Large intestine (tissue), 3 donors: ENCODE measurements around the gene TRPC6. TPM values are rescaled to one million over a fixed set of nuclear protein-coding genes. Genes with fewer than 3 reads are reported as not detected.

Experiments used
- DNase-seq, 2 donors: peaks; one replicate each; pipeline versions ENCODE4 v3.0.0 to v3.0.0-alpha.2; 2013
- H3K27ac ChIP-seq: one replicate; pipeline ENCODE4 v1.5.1; 2013; ENCODE audit warnings: low read length
- H3K27me3 ChIP-seq: 2 replicates; pipeline ENCODE4 v1.6.1; 2013; ENCODE audit warnings: low read length; ENCODE audit not compliant: control insufficient read depth, insufficient read depth
- H3K36me3 ChIP-seq: 2 replicates; pipeline ENCODE4 v1.6.1; 2013; ENCODE audit warnings: low read length; ENCODE audit not compliant: control insufficient read depth, insufficient read depth
- H3K4me1 ChIP-seq: one replicate; pipeline ENCODE4 v1.6.1; 2013; ENCODE audit warnings: low read length; ENCODE audit not compliant: control insufficient read depth, insufficient read depth
- H3K4me3 ChIP-seq: one replicate; pipeline ENCODE4 v1.5.1; 2013; ENCODE audit warnings: low read length
- H3K9me3 ChIP-seq: one replicate; pipeline ENCODE4 v1.6.1; 2013; ENCODE audit warnings: mild to moderate bottlenecking, low read depth, low read length, moderate library complexity; ENCODE audit not compliant: control insufficient read depth
- WGBS: methylation state at CpG from one replicate; pipeline ENCODE4 v1.1.5; 2013; ENCODE audit warnings: low lambda C conversion rate; ENCODE audit not compliant: insufficient coverage; 5-methylcytosine and 5-hydroxymethylcytosine counted together
- polyA plus RNA-seq: library from polyadenylated mRNA; unstranded; fragments of 120-200 nt; gene quantifications from one replicate; pipeline ENCODE4 v1.2.1, GENCODE V29; 2013

Gene TRPC6
- polyA plus RNA-seq, 1 donor: 4.2 TPM

- Histone ChIP-seq H3K27me3 (no peaks in the 10 kb centered on the region), H3K4me3 (no peak overlapping the region), H3K4me1 (no peaks in the 10 kb centered on the region), H3K27ac (no peak overlapping the region), H3K9me3 (no peaks in the 10 kb centered on the region), H3K36me3 (no peaks in the 10 kb centered on the region)
- DNase-seq: no peak
- no CpG with 5 or more reads among the region's 1 CpG for WGBS
Observed at GRCh38 chr11:101428918-101429317, 154.9 kb downstream of the TRPC6 start.

- whole genome bisulfite sequencing: no CpG with 5 or more reads among the region's 2 CpGs
- H3K4me1 ChIP-seq: no peaks in the 10 kb centered on the region
- no peaks in the 10 kb centered on the region for H3K9me3 ChIP-seq
- DNase-seq: no peak
- H3K27me3 ChIP-seq: no peaks in the 10 kb centered on the region
- H3K4me3 ChIP-seq: no peak overlapping the region
- no peaks in the 10 kb centered on the region for H3K36me3 ChIP-seq
- no peak overlapping the region for H3K27ac ChIP-seq
Observed at GRCh38 chr11:101407324-101407723, 176.5 kb downstream of the TRPC6 start.
